Right lobe of liver (tissue), 4 donors: ENCODE data around the gene TMEM11.

Source experiments
- CTCF ChIP-seq, 4 donors: fragments of 200-600 bp in 3 of 4; fragments of 450-650 bp in 1 of 4; IDR thresholded peaks; one replicate each; pipeline versions ENCODE4 v1.5.1 to v1.8.0; 2016 to 2022; ENCODE audit warnings: antibody characterized with exemption in 4 of 4, mild to moderate bottlenecking in 2 of 4
- POLR2A ChIP-seq: fragments of 450-650 bp; IDR thresholded peaks from one replicate; pipeline ENCODE4 v1.6.1; 2017; ENCODE audit warnings: antibody characterized with exemption, mild to moderate bottlenecking
- donor health status: DM: no; HTN: no; CAD: no.
- donor health status: DM: no; HTN: no; CAD: no.
- donor health status: DM: no; HTN: yes; CAD: no.

- no peak for TF ChIP-seq CTCF (IDR thresholded peaks at IDR 0.05)
- TF ChIP-seq POLR2A: no peak
Measured at GRCh38 chr17:21242780-21243515, 29.0 kb upstream of the TMEM11 start.
